PC-9 (cell line): ENCODE measurements around the gene TCF4.

Experiments used
- EZH2 ChIP-seq: fragments of 200-600 bp; sonication (generic); IDR thresholded peaks from 2 replicates; pipeline ENCODE4 v1.8.0; 2017; ENCODE audit warnings: antibody characterized with exemption, low read depth
- TF ChIP-seq, protein P1 (sequence below): fragments of 200-600 bp; sonication (generic); conservative IDR thresholded peaks from 2 replicates; pipeline ENCODE4 v1.6.1; 2017; ENCODE audit warnings: mixed run types, antibody characterized with exemption, mild to moderate bottlenecking, moderate library complexity

DNA sequence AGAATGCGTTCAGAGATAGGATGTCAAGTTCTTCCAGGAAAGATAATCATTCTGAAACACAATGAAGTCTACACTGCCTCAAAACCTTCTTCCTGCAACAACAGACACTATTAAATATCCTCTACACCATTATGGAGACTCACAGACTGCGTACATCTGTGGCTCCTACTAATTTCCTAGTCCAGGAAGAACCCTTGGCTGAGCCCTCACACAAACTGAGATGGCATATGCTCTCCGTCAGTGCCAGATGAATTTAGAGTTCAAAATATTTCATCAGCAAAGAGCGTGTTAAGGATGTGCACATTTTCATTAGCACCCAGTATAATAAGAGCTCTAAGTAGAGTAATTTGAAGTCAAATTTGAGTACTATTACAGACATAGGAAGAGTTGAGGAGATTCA lies 117.2 kb downstream of the TCF4 start:
- TF ChIP-seq, protein P1, sequence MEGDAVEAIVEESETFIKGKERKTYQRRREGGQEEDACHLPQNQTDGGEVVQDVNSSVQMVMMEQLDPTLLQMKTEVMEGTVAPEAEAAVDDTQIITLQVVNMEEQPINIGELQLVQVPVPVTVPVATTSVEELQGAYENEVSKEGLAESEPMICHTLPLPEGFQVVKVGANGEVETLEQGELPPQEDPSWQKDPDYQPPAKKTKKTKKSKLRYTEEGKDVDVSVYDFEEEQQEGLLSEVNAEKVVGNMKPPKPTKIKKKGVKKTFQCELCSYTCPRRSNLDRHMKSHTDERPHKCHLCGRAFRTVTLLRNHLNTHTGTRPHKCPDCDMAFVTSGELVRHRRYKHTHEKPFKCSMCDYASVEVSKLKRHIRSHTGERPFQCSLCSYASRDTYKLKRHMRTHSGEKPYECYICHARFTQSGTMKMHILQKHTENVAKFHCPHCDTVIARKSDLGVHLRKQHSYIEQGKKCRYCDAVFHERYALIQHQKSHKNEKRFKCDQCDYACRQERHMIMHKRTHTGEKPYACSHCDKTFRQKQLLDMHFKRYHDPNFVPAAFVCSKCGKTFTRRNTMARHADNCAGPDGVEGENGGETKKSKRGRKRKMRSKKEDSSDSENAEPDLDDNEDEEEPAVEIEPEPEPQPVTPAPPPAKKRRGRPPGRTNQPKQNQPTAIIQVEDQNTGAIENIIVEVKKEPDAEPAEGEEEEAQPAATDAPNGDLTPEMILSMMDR: no peak
- TF ChIP-seq EZH2: no peak
